AG04449 (cell line): ENCODE data around the gene SHISA9.
"Not testable (repeated sequence)": the region's sequence is repeated elsewhere in the genome, so short reads cannot be mapped to it uniquely, and the experiment has no call there.

Source experiments
- CTCF ChIA-PET: fragments of 350-600 bp; formaldehyde crosslinking; extraction: SDS; loops from one replicate; lab custom pipeline; 2021; ENCODE audit warnings: antibody characterized with exemption; lab: Yijun Ruan, JAX
- POLR2A ChIA-PET: fragments of 400-600, 350-600 bp; formaldehyde crosslinking; extraction: SDS; loops from one replicate; lab custom pipeline; 2020; ENCODE audit warnings: antibody characterized with exemption, inconsistent platforms; lab: Yijun Ruan, JAX
- DNase-seq: peaks from one replicate; pipeline ENCODE4 v3.0.0-alpha.2; 2010; ENCODE audit warnings: low read depth, low spot score
- H3K4me3 ChIP-seq: 2 replicates; pipeline ENCODE4 v1.5.1; 2011; ENCODE audit warnings: low read depth, mild to moderate bottlenecking, control low read depth, low read length
- TF ChIP-seq, protein P1 (sequence below): IDR thresholded peaks from one replicate; pipeline ENCODE4 v1.5.1; 2011; ENCODE audit warnings: mild to moderate bottlenecking, moderate library complexity, low read length, control low read depth, inconsistent platforms; ENCODE audit not compliant: insufficient read depth; ENCODE audit errors: missing control alignments

Gene SHISA9

DNA sequence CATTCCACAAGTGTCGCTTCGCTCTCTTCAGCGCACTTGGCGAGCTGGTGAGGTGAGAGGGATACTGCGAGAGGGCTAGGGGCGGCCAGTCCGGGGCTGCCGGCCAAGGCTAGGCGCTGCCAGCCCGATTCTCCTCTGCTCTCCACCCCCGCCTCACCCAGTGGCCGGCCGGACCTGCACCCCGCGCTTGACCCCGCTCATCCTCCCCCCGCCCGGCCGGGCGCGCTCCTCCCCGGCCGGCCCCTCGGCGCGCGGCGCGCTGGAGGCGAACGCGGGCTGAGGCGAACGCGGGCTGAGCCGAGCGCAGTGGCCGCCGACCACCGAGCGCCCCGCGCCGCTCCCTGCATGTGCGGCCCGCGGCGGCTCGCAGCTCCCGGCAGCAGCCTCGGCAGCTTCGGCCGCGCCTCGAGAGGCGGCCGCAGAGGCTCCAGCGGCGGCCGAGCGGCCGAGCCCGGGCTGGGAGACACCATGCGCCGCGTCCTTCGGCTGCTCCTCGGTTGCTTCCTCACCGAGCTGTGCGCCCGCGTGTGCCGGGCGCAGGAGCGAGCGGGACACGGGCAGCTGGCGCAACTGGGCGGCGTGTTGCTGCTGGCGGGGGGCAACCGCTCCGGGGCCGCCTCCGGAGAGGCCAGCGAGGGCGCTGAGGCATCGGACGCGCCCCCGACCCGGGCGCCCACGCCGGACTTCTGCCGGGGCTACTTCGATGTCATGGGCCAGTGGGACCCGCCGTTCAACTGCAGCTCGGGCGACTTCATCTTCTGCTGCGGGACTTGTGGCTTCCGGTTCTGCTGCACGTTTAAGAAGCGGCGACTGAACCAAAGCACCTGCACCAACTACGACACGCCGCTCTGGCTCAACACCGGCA is at the start of gene SHISA9:
SHISA9 (plus strand) TSS at position 2 of the 865 bp plus-strand sequence.
- H3K4me3 ChIP-seq, result no peak within 1 kb of the TSS
- ChIA-PET CTCF (no interaction called here), POLR2A (no interaction called here)
- DNase-seq, result no peak
- TF ChIP-seq, protein P1, sequence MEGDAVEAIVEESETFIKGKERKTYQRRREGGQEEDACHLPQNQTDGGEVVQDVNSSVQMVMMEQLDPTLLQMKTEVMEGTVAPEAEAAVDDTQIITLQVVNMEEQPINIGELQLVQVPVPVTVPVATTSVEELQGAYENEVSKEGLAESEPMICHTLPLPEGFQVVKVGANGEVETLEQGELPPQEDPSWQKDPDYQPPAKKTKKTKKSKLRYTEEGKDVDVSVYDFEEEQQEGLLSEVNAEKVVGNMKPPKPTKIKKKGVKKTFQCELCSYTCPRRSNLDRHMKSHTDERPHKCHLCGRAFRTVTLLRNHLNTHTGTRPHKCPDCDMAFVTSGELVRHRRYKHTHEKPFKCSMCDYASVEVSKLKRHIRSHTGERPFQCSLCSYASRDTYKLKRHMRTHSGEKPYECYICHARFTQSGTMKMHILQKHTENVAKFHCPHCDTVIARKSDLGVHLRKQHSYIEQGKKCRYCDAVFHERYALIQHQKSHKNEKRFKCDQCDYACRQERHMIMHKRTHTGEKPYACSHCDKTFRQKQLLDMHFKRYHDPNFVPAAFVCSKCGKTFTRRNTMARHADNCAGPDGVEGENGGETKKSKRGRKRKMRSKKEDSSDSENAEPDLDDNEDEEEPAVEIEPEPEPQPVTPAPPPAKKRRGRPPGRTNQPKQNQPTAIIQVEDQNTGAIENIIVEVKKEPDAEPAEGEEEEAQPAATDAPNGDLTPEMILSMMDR, result no peak

DNA sequence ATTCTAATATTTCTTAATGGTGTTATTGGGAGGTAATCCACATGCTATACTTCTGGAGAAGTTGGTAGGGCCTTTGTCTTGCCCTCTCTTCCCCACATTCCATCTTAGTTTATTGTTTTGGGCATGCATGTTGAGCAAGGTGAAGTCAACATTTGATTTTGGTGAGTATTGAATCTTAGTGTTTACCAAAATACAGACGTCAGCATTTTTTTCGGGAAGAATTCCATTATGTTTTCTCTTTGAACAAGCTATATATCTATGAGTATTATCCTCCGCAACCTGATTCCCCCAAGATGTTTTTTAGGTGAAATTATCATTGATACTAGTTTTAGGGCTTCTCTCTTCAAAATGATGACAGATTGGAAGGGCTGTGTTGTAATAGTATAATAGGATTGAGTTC is 47.4 kb upstream of the SHISA9 start:
- ChIA-PET POLR2A (no interaction called here), CTCF (no interaction called here)
- no peak for DNase-seq
- no peak overlapping the region for H3K4me3 ChIP-seq
- TF ChIP-seq, protein P1, result no peak

DNA sequence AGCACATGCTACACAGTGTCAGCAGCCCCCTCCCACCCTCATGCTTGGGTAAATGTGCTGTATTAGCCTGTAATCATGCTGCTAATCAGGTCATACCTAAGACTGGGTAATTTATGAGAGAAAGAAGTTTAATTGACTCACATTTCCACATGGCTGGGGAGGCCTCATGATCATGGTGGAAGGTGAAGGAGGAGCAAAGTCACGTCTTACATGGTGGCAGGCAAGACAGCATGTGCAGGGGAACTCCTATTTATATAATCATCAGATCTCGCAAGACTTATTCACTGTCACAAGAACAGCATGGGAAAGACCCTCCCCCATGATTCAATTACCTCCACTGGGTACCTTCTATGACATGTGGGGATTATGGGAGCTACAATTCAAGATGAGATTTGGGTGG is 44.0 kb upstream of the SHISA9 start:
- DNase-seq, CTCF ChIA-PET, POLR2A ChIA-PET, H3K4me3 ChIP-seq: not testable (repeated sequence)

DNA sequence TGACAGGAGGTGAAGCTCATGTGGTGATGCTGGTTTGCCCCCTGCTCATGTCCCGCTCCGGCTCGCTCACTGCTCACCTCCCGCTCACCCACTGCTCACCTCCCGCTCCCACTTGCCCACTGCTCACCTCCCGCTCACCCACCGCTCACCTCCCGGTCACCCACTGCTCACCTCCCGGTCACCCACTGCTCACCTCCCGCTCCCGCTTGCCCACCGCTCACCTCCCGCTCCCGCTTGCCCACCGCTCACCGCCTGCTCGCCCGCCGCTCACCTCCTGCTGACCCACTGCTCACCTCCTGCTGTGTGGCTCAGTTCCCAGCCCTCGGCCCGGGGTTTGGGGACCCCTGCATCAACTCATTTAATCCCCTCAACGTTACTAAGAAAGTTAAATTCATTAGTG is 39.1 kb upstream of the SHISA9 start:
- no peak overlapping the region for H3K4me3 ChIP-seq
- DNase-seq, result no peak
- TF ChIP-seq, protein P1, result no peak
- POLR2A ChIA-PET, result no interaction called here
- CTCF ChIA-PET, result no interaction called here

DNA sequence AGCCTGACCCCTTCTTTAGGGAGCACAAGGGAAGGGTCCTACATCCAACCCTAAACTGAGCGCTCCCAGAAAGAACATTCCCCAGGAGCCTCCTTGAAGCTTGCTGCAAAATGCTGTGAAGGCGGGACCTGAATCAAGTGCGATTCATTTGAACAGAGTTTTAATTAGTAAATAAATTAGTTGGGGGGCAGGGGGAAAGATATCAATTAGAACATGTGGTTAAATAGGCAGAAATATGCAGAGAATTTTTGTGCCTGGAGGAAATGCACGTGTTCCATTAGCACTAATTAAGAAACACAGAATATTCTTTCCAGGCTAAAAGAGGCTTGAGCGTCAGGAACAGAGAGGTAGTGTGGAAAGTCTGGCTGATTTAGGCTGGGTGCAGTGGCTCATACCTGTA is 38.5 kb upstream of the SHISA9 start:
- POLR2A ChIA-PET, result no interaction called here
- DNase-seq, result no peak
- TF ChIP-seq, protein P1, result no peak

DNA sequence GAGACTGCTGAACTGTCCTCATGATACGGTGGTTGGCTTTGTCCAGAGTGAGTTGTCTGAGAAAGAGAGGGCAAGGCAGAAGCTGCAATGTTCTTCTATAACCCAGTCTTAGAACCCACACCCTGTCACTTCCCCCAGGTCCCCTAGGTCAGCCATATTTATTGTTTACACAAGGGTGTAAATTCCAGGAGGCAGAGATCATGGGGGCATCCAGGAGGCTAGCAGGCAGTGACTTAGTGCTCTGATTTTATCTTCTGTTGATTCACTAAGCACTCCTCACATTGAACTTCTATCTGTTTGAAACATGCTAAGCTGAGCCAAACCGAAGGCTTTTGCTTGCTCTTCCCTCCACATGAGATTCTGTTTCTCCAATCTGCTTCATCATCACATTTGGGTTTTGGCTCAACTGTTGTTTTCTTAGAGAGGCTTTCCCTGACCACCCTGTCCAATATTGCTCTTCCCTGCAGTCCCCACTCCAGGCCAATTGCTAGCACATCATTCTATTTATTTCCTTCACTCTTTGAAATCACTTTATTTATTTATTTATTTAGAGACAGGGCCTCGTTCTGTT is 34.3 kb upstream of the SHISA9 start:
- CTCF ChIA-PET, result no interaction called here
- POLR2A ChIA-PET, result no interaction called here
- no peak for DNase-seq

More for the DNA sequence above, 38.5 kb upstream of the SHISA9 start:
- no peak overlapping the region for H3K4me3 ChIP-seq
- CTCF ChIA-PET, result no interaction called here

More for the DNA sequence above, 34.3 kb upstream of the SHISA9 start:
- H3K4me3 ChIP-seq, result no peak overlapping the region
- TF ChIP-seq, protein P1, result no peak
